Activated naive CD8-positive, alpha-beta T cell (primary cell): ENCODE measurements around the gene MAPK8IP1.

Experiments
- H3K27ac Mint-ChIP-seq: one replicate; pipeline ENCODE4 v1.8.0; 2021; ENCODE audit warnings: mixed read lengths
- H3K27me3 Mint-ChIP-seq: one replicate; pipeline ENCODE4 v1.8.0; 2021; ENCODE audit warnings: mixed read lengths
- H3K36me3 Mint-ChIP-seq: one replicate; pipeline ENCODE4 v1.8.0; 2021; ENCODE audit warnings: mixed read lengths
- H3K4me1 Mint-ChIP-seq: one replicate; pipeline ENCODE4 v1.8.0; 2021; ENCODE audit warnings: low read depth, mixed read lengths
- H3K4me3 Mint-ChIP-seq: one replicate; pipeline ENCODE4 v1.8.0; 2021; ENCODE audit warnings: mild to moderate bottlenecking, mixed read lengths
- H3K9me3 Mint-ChIP-seq: one replicate; pipeline ENCODE4 v1.8.0; 2021; ENCODE audit warnings: low read depth, mixed read lengths

MAPK8IP1 gene

GRCh38 chr11:45906096-45906682 lies 20.7 kb downstream of the MAPK8IP1 start:
- H3K36me3 Mint-ChIP-seq = no peaks in the 10 kb centered on the region
- H3K4me1 Mint-ChIP-seq = peaks cover 6% of the 10 kb centered on the region
- H3K27me3 Mint-ChIP-seq = no peaks in the 10 kb centered on the region
- no peak overlapping the region for H3K27ac Mint-ChIP-seq
- no peaks in the 10 kb centered on the region for H3K9me3 Mint-ChIP-seq
- no peak overlapping the region for H3K4me3 Mint-ChIP-seq

DNA sequence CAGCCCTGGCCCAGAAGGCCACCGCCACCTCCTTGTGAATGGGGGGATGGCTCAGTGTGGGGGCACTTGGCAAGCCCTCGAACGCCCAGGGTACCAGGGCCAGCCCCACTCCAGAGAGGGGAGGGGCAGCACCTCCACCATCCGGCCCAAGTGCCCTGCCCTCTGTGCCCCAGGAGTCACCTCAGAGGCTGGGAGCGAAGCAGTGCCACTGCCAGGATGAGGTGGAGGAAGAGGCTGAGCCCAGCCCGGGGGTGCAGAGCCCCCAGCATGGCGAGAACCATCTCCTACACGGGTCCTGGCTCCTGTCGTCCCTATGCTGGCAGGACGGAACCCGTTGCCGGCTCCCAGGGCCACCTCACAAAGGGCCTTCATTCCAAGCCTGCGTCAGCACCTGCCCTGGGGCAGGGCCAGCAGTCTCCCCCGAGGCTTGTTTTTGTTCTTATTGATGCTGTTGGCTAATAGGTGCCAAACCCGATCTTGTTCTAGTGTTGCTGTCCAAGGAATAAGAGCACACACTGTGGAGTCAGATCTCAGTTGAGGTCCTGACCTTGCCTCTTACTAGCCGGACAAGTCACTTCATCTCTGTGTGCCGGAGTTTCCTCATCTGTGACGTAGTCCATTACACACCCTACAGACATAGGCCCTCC lies 21.6 kb downstream of the MAPK8IP1 start, which contains the start of gene FREY1:
FREY1 (minus strand) TSS at position 307 of the 647 bp plus-strand sequence; CDS start at position 281, 26 bp downstream.
- Mint-ChIP-seq H3K9me3 (no peaks in the 10 kb centered on the region), H3K27ac (no peak within 1 kb of the TSS), H3K36me3 (no peaks in the 10 kb centered on the region), H3K4me3 (no peak within 1 kb of the TSS), H3K4me1 (peaks cover 6% of the 10 kb centered on the region), H3K27me3 (no peaks in the 10 kb centered on the region)

DNA sequence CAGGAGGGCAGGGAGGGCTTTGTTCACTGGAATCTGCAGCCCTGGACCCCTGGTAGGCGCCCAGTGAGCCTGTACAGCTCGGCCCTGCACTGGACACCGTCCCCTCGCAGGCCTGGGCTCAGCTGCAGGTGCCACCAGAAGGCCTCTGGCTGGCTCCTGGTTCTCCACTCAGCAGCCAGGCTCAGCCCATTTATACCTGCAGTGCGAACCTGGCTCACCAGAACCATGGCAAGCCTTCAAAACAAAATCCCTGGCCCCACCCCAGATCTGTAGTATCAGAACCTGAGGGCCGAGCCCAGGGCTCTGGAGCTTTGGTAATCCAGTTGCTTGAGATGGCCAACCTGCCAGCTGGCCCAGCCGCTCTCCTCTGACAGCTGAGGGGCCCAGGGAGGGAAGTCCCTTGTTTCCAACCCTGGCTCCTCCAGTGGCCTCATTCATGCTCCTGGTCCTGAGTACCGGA lies 22.5 kb downstream of the MAPK8IP1 start:
- H3K4me3 Mint-ChIP-seq = no peak overlapping the region

DNA sequence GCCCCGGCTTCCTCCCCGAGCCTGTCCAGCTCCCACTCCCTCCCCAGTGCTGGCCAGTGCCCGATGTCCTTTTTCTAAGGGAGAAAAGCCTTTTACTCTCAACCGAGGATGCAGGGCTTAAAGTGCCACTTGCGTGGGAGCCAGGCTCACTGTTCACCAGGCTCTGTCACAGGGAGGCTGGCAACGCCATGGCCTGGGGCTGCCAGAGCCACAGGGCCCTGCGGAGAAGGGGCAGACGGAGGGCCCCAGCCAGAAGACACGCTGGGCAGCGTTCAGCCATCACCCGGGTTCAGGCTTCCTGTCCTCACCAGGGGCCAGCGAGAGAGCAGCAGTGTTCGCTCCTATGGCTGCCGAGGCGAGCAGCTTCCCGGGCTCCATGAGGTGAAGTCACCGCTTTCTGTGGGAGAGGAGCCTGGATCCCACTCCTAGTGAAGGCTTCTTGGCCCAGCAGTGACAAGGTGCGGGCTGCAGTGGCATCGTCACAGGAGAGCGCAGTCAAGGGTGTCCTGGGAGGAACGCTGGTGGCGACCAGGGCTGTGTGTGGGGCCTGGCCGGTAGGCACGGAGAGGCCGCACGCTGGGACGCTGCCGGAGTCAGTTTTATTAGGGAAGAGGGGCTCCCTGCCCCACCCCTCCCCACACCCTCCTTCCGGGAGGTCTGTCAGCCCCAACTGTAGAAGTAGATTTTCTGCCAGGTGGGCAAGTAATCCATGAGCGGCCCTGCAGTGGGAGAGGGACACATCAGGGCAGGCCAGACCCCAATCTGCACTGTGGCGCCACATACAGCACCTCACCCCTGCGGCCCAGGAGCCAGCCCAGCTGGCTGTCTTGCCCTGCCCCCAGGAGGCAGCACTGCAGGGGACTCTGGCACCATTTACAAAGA lies 24.4 kb downstream of the MAPK8IP1 start:
- Mint-ChIP-seq H3K4me1 (peaks cover 6% of the 10 kb centered on the region), H3K27me3 (no peaks in the 10 kb centered on the region), H3K9me3 (no peaks in the 10 kb centered on the region), H3K36me3 (no peaks in the 10 kb centered on the region), H3K4me3 (no peak overlapping the region), H3K27ac (no peak overlapping the region)

More for the DNA sequence above, 22.5 kb downstream of the MAPK8IP1 start:
- Mint-ChIP-seq H3K27me3 (no peaks in the 10 kb centered on the region), H3K36me3 (no peaks in the 10 kb centered on the region), H3K4me1 (peaks cover 6% of the 10 kb centered on the region), H3K27ac (peak overlapping the region; percentile 3), H3K9me3 (no peaks in the 10 kb centered on the region)

DNA sequence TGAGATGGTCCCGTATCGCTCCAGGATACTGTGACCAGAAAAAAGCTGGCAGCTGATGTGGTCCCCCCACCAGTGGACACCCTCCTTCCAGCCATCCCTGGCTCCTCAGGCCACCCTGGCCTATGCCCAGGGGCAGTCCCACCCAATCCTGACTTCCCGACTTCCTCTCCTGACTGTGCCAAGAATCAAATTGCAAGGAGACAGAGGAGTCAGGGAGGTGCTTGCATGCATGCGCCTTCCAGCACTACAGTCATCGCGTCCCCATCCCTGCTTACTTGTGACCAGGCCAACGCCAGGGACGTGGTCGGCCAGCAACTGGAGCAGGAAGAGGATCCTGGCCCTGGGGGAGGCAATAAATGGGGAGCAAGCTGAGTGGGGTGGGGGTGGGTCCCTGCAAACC lies 25.2 kb downstream of the MAPK8IP1 start:
- Mint-ChIP-seq H3K9me3 (no peaks in the 10 kb centered on the region), H3K27me3 (no peaks in the 10 kb centered on the region), H3K4me3 (no peak overlapping the region), H3K27ac (no peak overlapping the region), H3K36me3 (no peaks in the 10 kb centered on the region), H3K4me1 (peaks cover 8% of the 10 kb centered on the region)

DNA sequence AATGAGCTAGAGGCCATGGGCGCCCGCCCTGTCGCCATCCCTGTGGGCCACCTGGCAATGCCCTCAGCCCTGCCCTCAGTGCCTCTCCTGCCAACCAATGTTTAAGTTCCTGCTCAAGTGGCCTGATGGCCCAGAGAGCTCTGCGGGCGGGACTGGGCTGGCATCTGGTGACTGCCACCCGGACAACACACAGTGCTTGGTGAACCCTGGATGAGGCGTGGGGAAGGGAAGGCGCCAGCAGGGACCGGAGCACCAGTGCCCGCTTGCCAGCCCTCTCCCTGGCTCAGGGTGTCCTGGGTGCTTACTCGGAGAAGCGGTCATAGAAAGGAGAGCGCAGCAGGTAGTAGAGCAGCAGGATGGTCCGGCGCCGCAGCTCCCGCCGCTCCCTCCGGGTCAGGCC lies 28.1 kb downstream of the MAPK8IP1 start:
- Mint-ChIP-seq H3K4me1 (peaks cover 20% of the 10 kb centered on the region), H3K27me3 (no peaks in the 10 kb centered on the region), H3K4me3 (no peak overlapping the region), H3K27ac (no peak overlapping the region), H3K9me3 (no peaks in the 10 kb centered on the region), H3K36me3 (no peaks in the 10 kb centered on the region)

DNA sequence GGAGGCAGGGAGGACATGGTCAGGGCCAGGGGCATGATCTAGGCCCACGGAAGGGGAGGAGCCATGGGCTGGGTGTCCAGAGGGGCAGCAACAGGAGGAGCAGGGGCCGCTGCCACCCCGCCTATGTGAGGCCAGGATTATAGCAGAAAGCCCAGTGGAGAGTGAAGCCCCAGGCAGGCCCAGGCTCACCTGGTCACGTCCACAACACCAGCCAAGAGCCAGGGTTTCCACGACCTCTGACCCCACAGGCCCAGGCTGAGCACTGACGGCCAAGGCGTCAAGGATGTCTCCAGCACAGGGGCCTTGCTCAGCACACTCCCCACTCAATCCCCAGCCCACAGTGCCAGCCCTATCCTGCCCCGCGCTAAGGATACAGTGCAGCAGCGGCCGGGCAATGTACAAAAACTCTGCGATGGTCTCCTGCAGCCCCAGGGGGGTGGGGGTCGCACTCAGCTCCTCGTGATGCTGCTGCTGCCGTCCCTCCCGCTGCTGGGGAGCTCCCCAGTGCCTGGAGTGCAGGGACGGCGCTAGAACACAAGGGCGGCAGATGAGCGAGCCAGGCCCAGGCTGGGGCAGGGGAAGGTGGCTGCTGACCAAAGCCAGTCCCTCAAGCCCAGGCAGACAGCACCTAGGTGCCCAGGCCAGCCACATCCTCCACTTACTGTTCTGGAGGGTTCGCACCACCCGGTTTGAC lies 28.6 kb downstream of the MAPK8IP1 start:
- Mint-ChIP-seq H3K36me3 (no peaks in the 10 kb centered on the region), H3K4me3 (no peak overlapping the region), H3K27ac (no peak overlapping the region), H3K27me3 (no peaks in the 10 kb centered on the region), H3K9me3 (no peaks in the 10 kb centered on the region), H3K4me1 (peaks cover 24% of the 10 kb centered on the region)

GRCh38 chr11:45915446-45915845 lies 30.0 kb downstream of the MAPK8IP1 start:
- no peaks in the 10 kb centered on the region for H3K36me3 Mint-ChIP-seq
- H3K4me1 Mint-ChIP-seq = peaks cover 33% of the 10 kb centered on the region
- H3K4me3 Mint-ChIP-seq = peak overlapping the region; percentile 20
- no peak overlapping the region for H3K27ac Mint-ChIP-seq
- no peaks in the 10 kb centered on the region for H3K27me3 Mint-ChIP-seq
- no peaks in the 10 kb centered on the region for H3K9me3 Mint-ChIP-seq

DNA sequence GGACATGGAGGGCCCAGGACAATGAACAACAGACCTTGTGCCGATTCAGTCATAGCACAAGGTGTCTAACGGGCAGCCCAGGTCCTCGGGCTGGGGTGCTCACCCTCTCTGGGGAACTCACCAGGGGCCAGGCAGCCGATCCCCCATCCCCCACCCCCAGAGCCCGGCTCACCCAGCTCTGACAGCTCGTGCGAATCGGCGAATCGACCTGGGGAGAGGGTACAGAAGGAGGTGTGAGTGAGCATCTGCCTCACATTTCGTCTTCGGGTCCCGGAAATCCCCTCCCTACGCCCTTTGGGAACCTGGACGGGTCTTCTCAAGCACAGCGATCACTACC lies 31.8 kb downstream of the MAPK8IP1 start:
- Mint-ChIP-seq H3K4me1 (peaks cover 37% of the 10 kb centered on the region), H3K27me3 (no peaks in the 10 kb centered on the region), H3K27ac (peak overlapping the region; percentile 97), H3K36me3 (no peaks in the 10 kb centered on the region), H3K9me3 (no peaks in the 10 kb centered on the region), H3K4me3 (peak overlapping the region; percentile 95)

GRCh38 chr11:45917623-45918330 lies 32.3 kb downstream of the MAPK8IP1 start, which contains the start of gene PEX16:
Gene PEX16, minus strand, starts transcription at chr11:45917877. Its CDS starts 66 bp downstream, at chr11:45917811.
- Mint-ChIP-seq H3K36me3 (no peaks in the 10 kb centered on the region), H3K27ac (peak within 1 kb of the TSS; percentile 97), H3K27me3 (no peaks in the 10 kb centered on the region), H3K4me3 (peak within 1 kb of the TSS; percentile 95), H3K4me1 (peaks cover 37% of the 10 kb centered on the region), H3K9me3 (no peaks in the 10 kb centered on the region)

GRCh38 chr11:45918331-45918941 lies 33.0 kb downstream of the MAPK8IP1 start:
- no peaks in the 10 kb centered on the region for H3K27me3 Mint-ChIP-seq
- peak overlapping the region; percentile 95 for H3K4me3 Mint-ChIP-seq
- H3K36me3 Mint-ChIP-seq = no peaks in the 10 kb centered on the region
- H3K4me1 Mint-ChIP-seq = peaks cover 41% of the 10 kb centered on the region
- peak overlapping the region; percentile 97 for H3K27ac Mint-ChIP-seq
- H3K9me3 Mint-ChIP-seq = no peaks in the 10 kb centered on the region

DNA sequence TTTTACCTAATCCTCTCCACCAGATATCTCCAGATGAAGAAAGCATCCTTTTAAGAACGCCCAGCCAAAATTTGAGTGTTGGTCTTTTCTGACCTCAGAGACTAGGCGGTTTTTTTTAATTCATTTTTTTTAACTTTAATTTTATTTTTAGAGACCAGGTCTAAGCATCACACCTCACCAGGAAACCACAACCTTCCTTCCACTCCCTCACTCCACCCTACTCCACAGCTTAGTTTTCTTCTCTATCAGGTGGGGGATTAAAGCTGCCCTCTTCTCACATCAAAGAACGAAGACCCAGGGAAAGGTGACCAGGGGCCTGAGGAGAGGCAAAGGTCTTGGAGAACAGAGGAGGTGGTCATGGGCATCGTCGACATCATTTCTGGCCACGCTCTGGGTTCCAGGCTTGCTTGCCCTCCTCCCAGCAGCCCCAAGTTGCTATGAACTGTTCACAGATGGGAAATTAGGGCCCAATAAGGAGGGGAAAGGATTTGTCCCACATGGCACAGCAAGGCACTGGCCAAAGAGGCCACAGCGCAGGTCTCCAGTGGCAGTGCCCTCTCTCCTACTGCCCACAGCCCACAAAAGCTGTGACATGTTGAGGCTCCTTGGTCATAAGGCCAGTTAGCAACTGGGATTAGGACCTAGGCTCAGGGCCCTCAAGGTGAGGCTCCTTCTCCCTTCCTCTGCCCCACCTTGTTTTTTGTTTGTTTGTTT lies 33.7 kb downstream of the MAPK8IP1 start:
- H3K4me1 Mint-ChIP-seq = peaks cover 43% of the 10 kb centered on the region
- H3K9me3 Mint-ChIP-seq = no peaks in the 10 kb centered on the region
- no peaks in the 10 kb centered on the region for H3K27me3 Mint-ChIP-seq
- H3K4me3 Mint-ChIP-seq = peak overlapping the region; percentile 95
- peak overlapping the region; percentile 97 for H3K27ac Mint-ChIP-seq
- no peaks in the 10 kb centered on the region for H3K36me3 Mint-ChIP-seq

- H3K4me3 Mint-ChIP-seq = no peak overlapping the region
Measured at GRCh38 chr11:45919806-45920530, 34.5 kb downstream of the MAPK8IP1 start.

More at GRCh38 chr11:45919806-45920530, 34.5 kb downstream of the MAPK8IP1 start:
- no peaks in the 10 kb centered on the region for H3K27me3 Mint-ChIP-seq
- no peaks in the 10 kb centered on the region for H3K36me3 Mint-ChIP-seq
- H3K9me3 Mint-ChIP-seq = no peaks in the 10 kb centered on the region
- peaks cover 46% of the 10 kb centered on the region for H3K4me1 Mint-ChIP-seq
- H3K27ac Mint-ChIP-seq = no peak overlapping the region
